Measurements from ENCODE around the gene NPVF. TPM values are rescaled to one million over a fixed set of nuclear protein-coding genes. Genes with fewer than 3 reads are reported as not detected.

NPVF gene
- polyA plus RNA-seq, 2 of the 4 experiments (the other 2 are of a cell fraction) = not detected

DNA sequence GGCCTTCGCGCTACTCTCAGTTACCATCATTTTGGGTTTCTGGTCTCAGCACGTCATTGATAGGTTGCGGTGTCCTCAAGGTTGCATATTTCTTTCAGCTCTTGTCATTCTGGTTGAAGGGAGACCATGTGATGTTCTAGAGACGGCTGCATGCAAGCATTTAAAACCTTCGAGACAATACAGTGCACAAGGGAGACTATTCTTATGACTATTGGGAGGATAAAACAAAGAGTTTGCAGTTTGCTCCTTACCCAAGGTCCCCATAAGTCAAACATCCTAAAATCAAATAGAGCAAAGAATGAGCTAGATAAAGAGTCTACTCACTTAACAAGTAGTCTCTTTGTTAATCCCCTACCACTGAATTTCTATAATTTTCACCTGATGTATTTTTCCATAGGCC lies 39.1 kb downstream of the NPVF start:
- ChIA-PET CTCF (interaction anchor here (1.2 kb wide), 1 partner anchor 9 kb away, joined by 6 read pairs; a partner anchor contains a TSS), POLR2A (interaction anchor here (1.2 kb wide), 1 partner anchor 9 kb away, joined by 4 read pairs; no protein-coding TSS in a partner anchor)
- FAIRE-seq (no peak), ATAC-seq (no peak), DNase-seq (ENCODE audit: low read depth in 1 of 2, low spot score in 1 of 2) (no peak)
- Histone ChIP-seq H3K27ac (no peak overlapping the region), H3K9me3 (no peaks in the 10 kb centered on the region), H3K4me1 (no peaks in the 10 kb centered on the region), H3K4me2 (no peak overlapping the region), H3K4me3 (no peak overlapping the region)
- WGBS (ENCODE audit: missing lambda C conversion rate) = 71% methylated on average over 6 of the region's 6 CpGs
- no peak for TF ChIP-seq CEBPB (IDR thresholded peaks at IDR 0.05)
- no peak for TF ChIP-seq POLR2A (IDR thresholded peaks at IDR 0.05; ENCODE audit: low read length)
- no peak for TF ChIP-seq HDAC2 (IDR thresholded peaks at IDR 0.05)
- TF ChIP-seq MAZ (IDR thresholded peaks at IDR 0.05; ENCODE audit: borderline replicate concordance, low read depth, low read length) = no peak
- TF ChIP-seq, protein P1, sequence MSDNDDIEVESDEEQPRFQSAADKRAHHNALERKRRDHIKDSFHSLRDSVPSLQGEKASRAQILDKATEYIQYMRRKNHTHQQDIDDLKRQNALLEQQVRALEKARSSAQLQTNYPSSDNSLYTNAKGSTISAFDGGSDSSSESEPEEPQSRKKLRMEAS (IDR thresholded peaks at IDR 0.05) = no peak
- TF ChIP-seq NPAS2 (CRISPR knock-in tag; IDR thresholded peaks at IDR 0.05; ENCODE audit: borderline replicate concordance) = no peak
- no peak for TF ChIP-seq TFCP2L1 (CRISPR knock-in tag; IDR thresholded peaks at IDR 0.05)
- TF ChIP-seq, protein P2, sequence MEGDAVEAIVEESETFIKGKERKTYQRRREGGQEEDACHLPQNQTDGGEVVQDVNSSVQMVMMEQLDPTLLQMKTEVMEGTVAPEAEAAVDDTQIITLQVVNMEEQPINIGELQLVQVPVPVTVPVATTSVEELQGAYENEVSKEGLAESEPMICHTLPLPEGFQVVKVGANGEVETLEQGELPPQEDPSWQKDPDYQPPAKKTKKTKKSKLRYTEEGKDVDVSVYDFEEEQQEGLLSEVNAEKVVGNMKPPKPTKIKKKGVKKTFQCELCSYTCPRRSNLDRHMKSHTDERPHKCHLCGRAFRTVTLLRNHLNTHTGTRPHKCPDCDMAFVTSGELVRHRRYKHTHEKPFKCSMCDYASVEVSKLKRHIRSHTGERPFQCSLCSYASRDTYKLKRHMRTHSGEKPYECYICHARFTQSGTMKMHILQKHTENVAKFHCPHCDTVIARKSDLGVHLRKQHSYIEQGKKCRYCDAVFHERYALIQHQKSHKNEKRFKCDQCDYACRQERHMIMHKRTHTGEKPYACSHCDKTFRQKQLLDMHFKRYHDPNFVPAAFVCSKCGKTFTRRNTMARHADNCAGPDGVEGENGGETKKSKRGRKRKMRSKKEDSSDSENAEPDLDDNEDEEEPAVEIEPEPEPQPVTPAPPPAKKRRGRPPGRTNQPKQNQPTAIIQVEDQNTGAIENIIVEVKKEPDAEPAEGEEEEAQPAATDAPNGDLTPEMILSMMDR (IDR thresholded peaks at IDR 0.05) = no peak
- no peak for TF ChIP-seq PHF8 (IDR thresholded peaks at IDR 0.05; ENCODE audit: borderline replicate concordance, low read depth)
- no peak for TF ChIP-seq GATA3 (IDR thresholded peaks at IDR 0.05; ENCODE audit: borderline replicate concordance)
- TF ChIP-seq HOXA7 (CRISPR knock-in tag; IDR thresholded peaks at IDR 0.05) = no peak
- TF ChIP-seq CBX2 (IDR thresholded peaks at IDR 0.05; ENCODE audit: borderline replicate concordance, low read depth) = no peak
- TF ChIP-seq ZNF302 (CRISPR knock-in tag; IDR thresholded peaks at IDR 0.05) = no peak
- no peak for TF ChIP-seq JUNB (IDR thresholded peaks at IDR 0.05)
- no peak for TF ChIP-seq CHD2 (IDR thresholded peaks at IDR 0.05; ENCODE audit: low read length, partially characterized antibody)
- TF ChIP-seq FOSL2 (IDR thresholded peaks at IDR 0.05) = no peak
- TF ChIP-seq FOSL2 (CRISPR knock-in tag; IDR thresholded peaks at IDR 0.05) = no peak
- TF ChIP-seq EHMT2 (IDR thresholded peaks at IDR 0.05; ENCODE audit: low read depth) = no peak
- TF ChIP-seq NR3C1 (IDR thresholded peaks at IDR 0.05) = no peak
- no peak for TF ChIP-seq FOXS1 (CRISPR knock-in tag; IDR thresholded peaks at IDR 0.05)
- no peak for TF ChIP-seq RFX5 (IDR thresholded peaks at IDR 0.05)

DNA sequence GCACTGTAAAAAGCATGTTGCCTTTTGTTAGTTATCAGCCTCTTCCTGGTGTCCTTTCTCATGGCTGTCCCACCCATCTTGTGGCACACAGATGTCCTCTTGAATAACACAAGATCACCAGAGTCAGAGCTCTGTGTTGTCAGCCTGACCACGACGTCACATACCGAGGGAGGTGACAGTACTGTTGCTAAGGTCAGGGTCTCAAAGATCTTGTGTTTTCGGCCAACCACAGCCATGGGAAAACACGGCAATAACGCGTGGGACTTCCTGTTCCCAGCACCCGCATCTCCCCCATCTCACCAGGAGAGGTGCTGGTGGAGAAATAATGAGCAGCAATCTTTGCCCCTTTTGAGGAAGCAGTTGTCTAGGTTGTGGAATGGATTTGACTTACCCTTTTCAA lies 40.4 kb downstream of the NPVF start:
- ChIA-PET POLR2A (no interaction called here), CTCF (interaction anchor here (1.2 kb wide), 1 partner anchor 8 kb away, joined by 6 read pairs; a partner anchor contains a TSS)
- Histone ChIP-seq H3K9me3 (no peaks in the 10 kb centered on the region), H3K4me2 (no peak overlapping the region), H3K4me3 (no peak overlapping the region), H3K27ac (no peak overlapping the region), H3K4me1 (no peaks in the 10 kb centered on the region)
- peak in 1 of 2 experiments; percentile 9 for DNase-seq (ENCODE audit: low read depth in 1 of 2, low spot score in 1 of 2)
- peak in 1 of 2 experiments; percentile 23; a peak in 1 of 6 replicates for ATAC-seq
- FAIRE-seq = no peak
- TF ChIP-seq POLR2A (IDR thresholded peaks at IDR 0.05; ENCODE audit: low read length) (no peak), NFE2L2 (conservative IDR thresholded peaks at IDR 0.05; ENCODE audit: low read length) (no peak), RARB (CRISPR knock-in tag; IDR thresholded peaks at IDR 0.05) (no peak)
- 86% methylated on average over 8 of the region's 8 CpGs for WGBS (ENCODE audit: missing lambda C conversion rate)

DNA sequence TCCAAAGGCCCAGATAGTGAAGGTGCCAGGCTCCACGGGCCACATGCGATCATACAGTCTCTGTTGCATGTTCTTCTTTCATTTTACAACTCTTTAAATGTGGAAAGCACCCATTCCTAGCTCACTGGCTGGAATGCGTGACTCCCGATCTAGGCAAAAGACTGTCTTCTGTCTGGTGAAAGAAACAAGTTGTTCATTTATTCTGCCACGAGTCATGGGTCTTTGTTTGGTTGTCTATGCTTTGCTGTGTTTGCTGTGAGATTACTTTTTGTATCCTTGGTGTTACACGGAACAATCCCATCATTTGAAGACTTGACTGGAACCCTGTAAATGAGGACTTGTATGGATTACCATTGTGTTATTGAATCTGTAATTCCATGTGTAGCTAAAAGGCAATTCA lies 41.9 kb downstream of the NPVF start:
- ChIA-PET CTCF (interaction anchor here (0.6 to 1.5 kb wide), 3 partner anchors 18 to 41 kb away, joined by 3 to 4 read pairs (median 3); no protein-coding TSS in a partner anchor), POLR2A (no interaction called here)
- 58% methylated on average over 6 of the region's 6 CpGs for WGBS (ENCODE audit: missing lambda C conversion rate)
- no peak overlapping the region for H3K4me3 ChIP-seq
- DNase-seq (ENCODE audit: low read depth in 1 of 2, low spot score in 1 of 2) = no peak
- H3K4me1 ChIP-seq = no peaks in the 10 kb centered on the region
- no peak for FAIRE-seq
- no peak overlapping the region for H3K4me2 ChIP-seq
- no peak overlapping the region for H3K27ac ChIP-seq
- TF ChIP-seq POLR2AphosphoS2 (conservative IDR thresholded peaks at IDR 0.05; ENCODE audit: low read length) = no peak
- TF ChIP-seq NFE2L2 (conservative IDR thresholded peaks at IDR 0.05; ENCODE audit: low read length) = no peak
- no peak for TF ChIP-seq RCOR1 (IDR thresholded peaks at IDR 0.05; ENCODE audit: low read depth, low read length)
- TF ChIP-seq CHD4 (IDR thresholded peaks at IDR 0.05; ENCODE audit: borderline replicate concordance) = no peak
- TF ChIP-seq FOXS1 (CRISPR knock-in tag; IDR thresholded peaks at IDR 0.05) = no peak
- ATAC-seq = no peak
- no peaks in the 10 kb centered on the region for H3K9me3 ChIP-seq
